CD8-positive, alpha-beta memory T cell (primary cell): ENCODE results near the gene ZBTB33. TPM values are rescaled to one million over a fixed set of nuclear protein-coding genes. Genes with fewer than 3 reads are reported as not detected.

Source experiments
- CTCF ChIA-PET: fragments of 350-600 bp; sonication (Branson Sonifier 250); formaldehyde crosslinking; loops from one replicate; lab custom pipeline; 2021; ENCODE audit warnings: antibody characterized with exemption; lab: Charles Lee
- POLR2A ChIA-PET: fragments of 350-600 bp; sonication (Branson Sonifier 250); formaldehyde crosslinking; loops from one replicate; lab custom pipeline; 2021; ENCODE audit warnings: antibody characterized with exemption; lab: Charles Lee
- DNase-seq, 5 donors: peaks; one replicate each; pipeline versions ENCODE4 v3.0.0 to v3.0.0-alpha.2; 2020 to 2022; ENCODE audit warnings: mixed read lengths in 1 of 5
- H3K27ac ChIP-seq: one replicate; pipeline ENCODE4 v1.7.0; 2013; ENCODE audit warnings: low read depth, mild to moderate bottlenecking, low read length, moderate library complexity
- H3K27me3 ChIP-seq: 2 replicates; pipeline ENCODE4 v1.7.0; 2013; ENCODE audit warnings: low read length, mild to moderate bottlenecking; ENCODE audit not compliant: insufficient read depth, poor library complexity, severe bottlenecking
- H3K36me3 ChIP-seq: 2 replicates; pipeline ENCODE4 v1.7.0; 2013; ENCODE audit warnings: mild to moderate bottlenecking, low read length, moderate library complexity; ENCODE audit not compliant: insufficient read depth
- H3K4me1 ChIP-seq: 2 replicates; pipeline ENCODE4 v1.7.0; 2013; ENCODE audit warnings: mild to moderate bottlenecking, low read length, moderate library complexity; ENCODE audit not compliant: insufficient read depth
- H3K4me3 ChIP-seq: 2 replicates; pipeline ENCODE4 v1.7.0; 2013; ENCODE audit warnings: mild to moderate bottlenecking, low read length
- H3K9me3 ChIP-seq: 2 replicates; pipeline ENCODE4 v1.7.0; 2013; ENCODE audit warnings: mild to moderate bottlenecking, low read length
- H3K27ac Mint-ChIP-seq, 8 donors: one replicate each; pipeline ENCODE4 v1.8.0; 2020 to 2021; ENCODE audit warnings: mixed read lengths in 8 of 8, mild to moderate bottlenecking in 6 of 8, inconsistent platforms in 3 of 8, moderate library complexity in 3 of 8
- H3K27me3 Mint-ChIP-seq, 2 donors: one replicate each; pipeline ENCODE4 v1.8.0; 2020 to 2021; ENCODE audit warnings: mixed read lengths in 2 of 2, mild to moderate bottlenecking in 1 of 2, moderate library complexity in 1 of 2
- H3K36me3 Mint-ChIP-seq, 3 donors: one replicate each; pipeline ENCODE4 v1.8.0; 2020 to 2021; ENCODE audit warnings: mixed read lengths in 3 of 3, inconsistent platforms in 1 of 3, mild to moderate bottlenecking in 1 of 3
- H3K4me1 Mint-ChIP-seq, 3 donors: one replicate each; pipeline ENCODE4 v1.8.0; 2020 to 2021; ENCODE audit warnings: mixed read lengths in 3 of 3, inconsistent platforms in 1 of 3, mild to moderate bottlenecking in 1 of 3
- H3K4me3 Mint-ChIP-seq, 7 donors: one replicate each; pipeline ENCODE4 v1.8.0; 2020 to 2021; ENCODE audit warnings: mixed read lengths in 7 of 7, mild to moderate bottlenecking in 6 of 7, moderate library complexity in 4 of 7, inconsistent platforms in 2 of 7
- H3K9me3 Mint-ChIP-seq, 5 donors: one replicate each; pipeline ENCODE4 v1.8.0; 2020 to 2022; ENCODE audit warnings: mixed read lengths in 5 of 5, mild to moderate bottlenecking in 3 of 5, moderate library complexity in 2 of 5, inconsistent platforms in 1 of 5
- polyA plus RNA-seq: library from polyadenylated mRNA; unstranded; fragments of 300-500 nt; fragmentation: Illumina TruSeq; gene quantifications from one replicate; pipeline ENCODE4 v1.2.3, GENCODE V29; 2021
- total RNA-seq, 2 experiments: library from RNA; stranded (reverse); gene quantifications; one replicate each; pipeline ENCODE4 v1.2.3, GENCODE V29; 2021

ZBTB33 gene
- total and polyA plus RNA-seq, 3 experiments from 2014 or later, result 12.5 to 16.8 (median 16.4) TPM

DNA sequence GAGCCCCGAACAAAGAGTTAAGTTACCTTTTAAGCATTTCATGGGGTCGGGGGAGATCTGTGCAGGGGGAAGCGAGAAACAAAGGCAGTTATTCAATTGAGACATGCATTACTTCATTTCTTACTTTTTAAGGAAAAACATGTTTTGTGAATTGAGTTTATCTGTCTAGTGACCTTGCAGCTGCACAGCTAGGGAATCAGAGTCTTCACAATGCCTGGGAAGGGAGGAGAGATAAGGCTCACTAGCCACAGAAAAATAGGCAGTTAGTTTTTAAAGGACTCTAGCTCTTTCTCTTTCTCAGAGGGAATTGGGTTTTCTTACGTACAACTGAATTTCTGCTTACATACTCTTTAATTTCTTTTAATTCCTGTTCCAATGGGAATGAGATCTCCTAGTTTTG, 26.2 kb upstream of the ZBTB33 start:
- Histone ChIP-seq H3K27me3 (no peaks in the 10 kb centered on the region), H3K9me3 (no peaks in the 10 kb centered on the region), H3K4me3 (no peak overlapping the region), H3K27ac (no peak overlapping the region), H3K4me1 (no peaks in the 10 kb centered on the region), H3K36me3 (no peaks in the 10 kb centered on the region)
- H3K27me3 Mint-ChIP-seq, result peaks cover 0 to 1% of the 10 kb centered on the region in 2 donors
- no peak overlapping the region for H3K4me3 Mint-ChIP-seq
- peaks cover 0 to 33% (median 4%) of the 10 kb centered on the region in 3 donors for H3K36me3 Mint-ChIP-seq
- H3K4me1 Mint-ChIP-seq, result no peaks in the 10 kb centered on the region
- CTCF ChIA-PET, result no interaction called here
- no peak overlapping the region for H3K27ac Mint-ChIP-seq
- POLR2A ChIA-PET, result no interaction called here
- no peak for DNase-seq
- H3K9me3 Mint-ChIP-seq, result no peaks in the 10 kb centered on the region

DNA sequence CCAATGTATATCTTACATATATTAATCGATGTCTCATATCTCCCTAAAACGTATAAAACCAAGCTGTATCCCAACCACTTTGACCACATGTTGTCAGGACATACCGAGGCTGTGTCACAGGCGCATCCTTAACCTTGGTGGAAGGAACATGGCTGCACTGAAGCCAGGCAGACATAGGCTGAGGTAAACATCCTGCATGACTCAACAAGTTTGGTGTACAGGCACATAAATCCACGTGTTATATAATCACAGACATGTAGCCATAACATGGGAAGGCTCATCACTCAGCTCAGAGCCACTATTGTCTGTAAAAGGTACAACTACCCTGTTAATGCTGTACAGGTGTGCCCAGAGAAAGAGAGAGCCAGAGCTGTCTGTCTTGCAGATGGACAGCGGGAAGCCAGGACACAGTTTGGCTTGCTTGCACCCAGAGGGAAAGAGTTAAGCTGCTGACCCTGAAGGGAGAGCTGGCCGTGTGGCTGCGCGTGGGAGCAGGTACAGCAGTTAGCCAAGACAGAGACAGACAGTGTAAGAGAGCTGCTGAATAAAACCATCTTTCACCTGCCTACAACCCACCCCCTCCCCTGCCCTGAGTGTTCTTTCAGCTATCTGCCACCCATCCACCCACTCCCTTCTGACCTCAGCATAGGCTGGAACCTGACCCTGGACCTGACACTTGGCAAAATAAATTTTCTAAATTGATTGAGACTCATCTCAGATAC, 22.3 kb upstream of the ZBTB33 start:
- no peaks in the 10 kb centered on the region for H3K27me3 ChIP-seq
- Mint-ChIP-seq H3K4me3 (no peak overlapping the region), H3K9me3 (no peaks in the 10 kb centered on the region), H3K4me1 (no peaks in the 10 kb centered on the region), H3K27me3 (no peaks in the 10 kb centered on the region), H3K36me3 (peaks cover 0 to 17% (median 2%) of the 10 kb centered on the region in 3 donors), H3K27ac (no peak overlapping the region)
- H3K4me1 ChIP-seq, result no peaks in the 10 kb centered on the region
- no peaks in the 10 kb centered on the region for H3K9me3 ChIP-seq
- no peaks in the 10 kb centered on the region for H3K36me3 ChIP-seq
- CTCF ChIA-PET, result interaction anchor here (0.7 to 2.1 kb wide), 3 partner anchors 15 to 23 kb away, joined by 3 to 5 read pairs (median 4); partner anchors contain the start of gene ZBTB33
- H3K27ac ChIP-seq, result no peak overlapping the region
- DNase-seq, result no peak
- POLR2A ChIA-PET, result no interaction called here
- no peak overlapping the region for H3K4me3 ChIP-seq

DNA sequence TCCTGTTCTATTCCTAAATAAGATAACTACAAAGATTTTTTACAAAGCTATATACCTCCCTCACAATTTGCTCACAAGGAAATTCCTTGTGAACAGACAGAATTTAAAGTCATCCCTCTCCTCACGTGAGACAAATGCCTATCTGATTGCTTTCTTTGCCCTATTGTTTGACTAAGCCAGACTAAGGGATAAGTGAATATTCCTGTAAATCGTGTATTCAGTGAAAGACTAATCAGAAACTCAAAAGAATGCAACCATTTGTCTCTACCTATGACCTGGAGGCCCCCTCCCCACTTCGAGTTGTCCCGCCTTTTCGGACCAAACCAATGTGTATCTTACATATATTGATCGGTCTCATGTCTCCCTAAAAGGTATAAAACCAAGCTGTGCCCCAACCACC, 15.3 kb upstream of the ZBTB33 start:
- H3K4me3 ChIP-seq, result no peak overlapping the region
- no peaks in the 10 kb centered on the region for H3K36me3 ChIP-seq
- H3K9me3 Mint-ChIP-seq, result no peaks in the 10 kb centered on the region
- H3K4me3 Mint-ChIP-seq, result no peak overlapping the region
- POLR2A ChIA-PET, result no interaction called here
- no peaks in the 10 kb centered on the region for H3K9me3 ChIP-seq
- CTCF ChIA-PET, result no interaction called here
- no peaks in the 10 kb centered on the region for H3K4me1 ChIP-seq
- H3K36me3 Mint-ChIP-seq, result peaks cover 0 to 31% (median 6%) of the 10 kb centered on the region in 3 donors
- peaks cover 0 to 1% of the 10 kb centered on the region in 2 donors for H3K27me3 Mint-ChIP-seq
- no peak for DNase-seq
- no peaks in the 10 kb centered on the region for H3K4me1 Mint-ChIP-seq
- H3K27ac Mint-ChIP-seq, result no peak overlapping the region
- no peaks in the 10 kb centered on the region for H3K27me3 ChIP-seq
- no peak overlapping the region for H3K27ac ChIP-seq

DNA sequence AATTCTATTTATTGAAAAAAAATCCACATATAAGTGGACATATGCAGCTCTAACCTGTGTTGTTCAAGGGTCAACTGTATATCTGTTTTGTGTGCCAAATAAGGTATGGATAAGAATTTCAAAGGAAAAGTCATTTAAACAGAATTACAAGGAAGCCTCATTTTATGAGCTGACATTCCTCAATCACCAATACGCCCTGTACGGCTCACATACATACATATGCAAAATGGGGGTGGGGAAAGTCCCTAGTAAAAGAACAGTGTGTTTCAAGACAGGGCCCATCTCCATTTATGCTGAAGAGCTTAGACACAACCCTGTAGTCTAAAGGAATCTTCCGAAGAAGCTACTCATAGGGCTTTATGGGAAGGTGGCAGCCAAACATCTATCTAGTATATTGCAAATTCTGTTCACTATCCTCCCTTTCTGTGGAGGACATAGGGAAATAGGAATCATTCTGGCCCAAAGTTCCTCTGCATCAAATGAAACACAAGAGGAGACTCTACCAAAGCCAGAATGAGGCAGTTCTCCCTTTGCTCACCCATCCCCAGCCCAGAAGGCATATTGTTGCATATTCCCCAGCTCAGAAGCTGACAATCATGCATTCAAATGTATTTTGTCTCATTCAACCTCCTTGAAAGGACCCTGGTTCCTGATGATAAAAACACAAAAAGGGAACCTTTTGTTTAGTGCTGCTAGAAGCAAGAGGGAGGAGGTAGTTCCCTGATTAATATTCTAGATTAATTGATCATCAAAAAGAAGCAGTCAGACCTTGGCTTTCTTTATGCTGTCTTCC, 13.7 kb upstream of the ZBTB33 start:
- H3K27me3 ChIP-seq, result no peaks in the 10 kb centered on the region
- H3K4me3 ChIP-seq, result no peak overlapping the region
- POLR2A ChIA-PET, result no interaction called here
- Mint-ChIP-seq H3K4me1 (peaks cover 0 to 2% (median 2%) of the 10 kb centered on the region in 3 donors), H3K9me3 (no peaks in the 10 kb centered on the region), H3K4me3 (no peak overlapping the region), H3K27ac (peak overlapping the region in 1 of 8 donors; percentile 7), H3K36me3 (peaks cover 0 to 33% (median 6%) of the 10 kb centered on the region in 3 donors), H3K27me3 (peaks cover 0 to 1% of the 10 kb centered on the region in 2 donors)
- no peaks in the 10 kb centered on the region for H3K4me1 ChIP-seq
- no peak overlapping the region for H3K27ac ChIP-seq
- H3K36me3 ChIP-seq, result no peaks in the 10 kb centered on the region
- DNase-seq, result no peak
- CTCF ChIA-PET, result no interaction called here
- no peaks in the 10 kb centered on the region for H3K9me3 ChIP-seq

DNA sequence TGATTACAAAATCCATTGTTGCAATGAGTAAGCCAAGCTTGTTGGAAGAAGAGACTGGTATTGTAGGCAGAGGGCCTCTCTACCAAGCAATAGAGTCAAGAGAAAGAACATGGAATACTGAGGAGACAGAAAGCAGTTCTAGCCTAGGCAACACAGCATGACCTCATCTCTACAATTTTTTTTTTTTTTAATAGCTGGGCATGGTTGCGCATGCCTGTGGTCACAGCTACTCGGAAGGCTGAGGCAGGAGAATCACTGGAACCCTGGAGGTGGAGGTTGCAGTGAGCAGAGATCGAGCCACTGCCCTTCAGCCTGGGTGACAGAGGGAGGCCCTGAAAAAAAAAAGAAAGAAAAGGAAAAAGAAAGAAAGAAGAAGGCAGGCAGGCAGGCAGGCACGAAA, 11.7 kb upstream of the ZBTB33 start:
- no peak overlapping the region for H3K27ac ChIP-seq
- peaks cover 7% of the 10 kb centered on the region for H3K4me1 ChIP-seq
- no peaks in the 10 kb centered on the region for H3K27me3 ChIP-seq
- Mint-ChIP-seq H3K4me1 (peaks cover 4 to 18% (median 18%) of the 10 kb centered on the region in 3 donors), H3K27ac (no peak overlapping the region), H3K9me3 (no peaks in the 10 kb centered on the region), H3K4me3 (no peak overlapping the region), H3K36me3 (peaks cover 0 to 31% (median 6%) of the 10 kb centered on the region in 3 donors), H3K27me3 (peaks cover 0 to 1% of the 10 kb centered on the region in 2 donors)
- no peaks in the 10 kb centered on the region for H3K9me3 ChIP-seq
- H3K4me3 ChIP-seq, result no peak overlapping the region
- ChIA-PET POLR2A (no interaction called here), CTCF (no interaction called here)
- DNase-seq, result no peak
- no peaks in the 10 kb centered on the region for H3K36me3 ChIP-seq

DNA sequence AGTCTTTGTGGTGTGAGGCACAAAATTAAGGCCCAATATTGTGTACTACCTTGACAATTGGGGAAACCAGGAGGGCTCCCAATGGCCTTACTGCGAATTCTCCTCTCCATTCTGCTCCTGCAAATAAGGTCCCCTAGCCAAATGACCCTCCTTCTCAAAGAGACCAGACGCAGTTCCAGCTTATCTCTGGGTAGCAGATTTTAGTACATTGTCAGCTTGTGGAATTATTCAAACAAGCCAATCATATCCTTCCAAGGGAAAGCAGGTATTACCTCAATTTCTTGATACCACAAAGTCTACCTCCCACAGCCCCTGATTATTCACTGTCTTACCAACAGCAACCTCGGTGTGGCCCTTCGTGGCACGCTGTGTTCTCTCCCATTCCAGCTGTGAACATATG, 7.8 kb upstream of the ZBTB33 start:
- H3K4me3 Mint-ChIP-seq, result peak overlapping the region in 2 of 7 donors; percentile 4 to 100
- peaks cover 9% of the 10 kb centered on the region for H3K4me1 ChIP-seq
- no peak for DNase-seq
- H3K36me3 ChIP-seq, result no peaks in the 10 kb centered on the region
- POLR2A ChIA-PET, result no interaction called here
- CTCF ChIA-PET, result no interaction called here
- no peaks in the 10 kb centered on the region for H3K27me3 ChIP-seq
- H3K27me3 Mint-ChIP-seq, result peaks cover 0 to 4% of the 10 kb centered on the region in 2 donors
- H3K9me3 Mint-ChIP-seq, result no peaks in the 10 kb centered on the region
- peaks cover 0 to 28% (median 4%) of the 10 kb centered on the region in 3 donors for H3K36me3 Mint-ChIP-seq
- H3K27ac ChIP-seq, result no peak overlapping the region
- H3K4me3 ChIP-seq, result no peak overlapping the region
- peaks cover 11 to 31% (median 26%) of the 10 kb centered on the region in 3 donors for H3K4me1 Mint-ChIP-seq
- no peaks in the 10 kb centered on the region for H3K9me3 ChIP-seq
- peak overlapping the region in 1 of 8 donors; percentile 23 for H3K27ac Mint-ChIP-seq

DNA sequence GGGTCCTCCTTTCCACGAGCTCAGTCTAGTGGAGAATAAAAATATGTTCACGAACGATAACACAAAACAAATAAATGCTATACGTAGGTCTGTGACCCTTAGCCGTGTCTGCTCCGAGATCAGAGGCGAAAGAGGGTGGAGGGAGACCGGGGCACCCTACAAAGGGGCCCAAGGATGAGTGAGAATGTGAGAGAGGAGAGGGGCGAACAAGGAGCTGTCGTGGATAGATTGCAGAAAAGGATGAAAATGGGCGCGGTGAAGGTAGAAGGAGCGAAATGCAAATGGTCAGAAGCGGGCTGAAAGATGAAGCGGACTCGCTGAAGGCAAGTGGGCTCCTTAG, 6.2 kb upstream of the ZBTB33 start:
- Mint-ChIP-seq H3K27me3 (peaks cover 0 to 4% of the 10 kb centered on the region in 2 donors), H3K36me3 (peaks cover 0 to 17% (median 0%) of the 10 kb centered on the region in 3 donors), H3K4me1 (peaks cover 13 to 31% (median 26%) of the 10 kb centered on the region in 3 donors)

More for the DNA sequence above, 6.2 kb upstream of the ZBTB33 start:
- Histone ChIP-seq H3K36me3 (no peaks in the 10 kb centered on the region), H3K27me3 (no peaks in the 10 kb centered on the region), H3K9me3 (no peaks in the 10 kb centered on the region), H3K4me3 (peak overlapping the region; percentile 83), H3K27ac (peak overlapping the region; percentile 82), H3K4me1 (peaks cover 9% of the 10 kb centered on the region)
- Mint-ChIP-seq H3K4me3 (peak overlapping the region; percentile 91 to 100 (median 96)), H3K9me3 (no peaks in the 10 kb centered on the region), H3K27ac (peak overlapping the region; percentile 84 to 96 (median 90))
- ChIA-PET CTCF (no interaction called here), POLR2A (interaction anchor here (1.1 kb wide), 1 partner anchor 65 kb away, joined by 3 read pairs; no protein-coding TSS in a partner anchor)
- DNase-seq, result no peak
